B cell (primary cell): ENCODE measurements around the gene FZD1. TPM values are rescaled to one million over a fixed set of nuclear protein-coding genes. Genes with fewer than 3 reads are reported as not detected.

Experiments
- ATAC-seq: fragments of 200-7000 bp; cut with Tn5 transposase; one replicate; pipeline ENCODE4 v1.10.0; 2021; ENCODE audit warnings: low read depth, mild to moderate bottlenecking, moderate number of reproducible peaks, moderate library complexity
- CTCF ChIA-PET: fragments of 350-600 bp; sonication (Branson Sonifier 250); formaldehyde crosslinking; loops from one replicate; lab custom pipeline; 2021; ENCODE audit warnings: antibody characterized with exemption, inconsistent platforms; lab: Charles Lee
- POLR2A ChIA-PET: fragments of 350-600 bp; sonication (Branson Sonifier 250); formaldehyde crosslinking; loops from one replicate; lab custom pipeline; 2021; ENCODE audit warnings: antibody characterized with exemption; lab: Charles Lee
- DNase-seq: peaks from one replicate; pipeline ENCODE4 v3.0.0; 2013
- H2AFZ ChIP-seq: 2 replicates; pipeline ENCODE4 v1.6.1; 2012; ENCODE audit warnings: mild to moderate bottlenecking, low read depth, low read length; ENCODE audit not compliant: insufficient read depth, poor library complexity, severe bottlenecking
- H3K27ac ChIP-seq, 2 donors: 1 replicate in 1 of 2; 2 replicates in 1 of 2; pipeline ENCODE4 v1.5.1; 2012 to 2013; ENCODE audit warnings: low read length in 2 of 2, mild to moderate bottlenecking in 2 of 2, moderate library complexity in 1 of 2
- H3K27me3 ChIP-seq, 4 experiments: fragments of 200-600 bp in 1 of 4; sonication (generic) in 1 of 4; replicated peaks in 1 of 4; 1 replicate in 2 of 4; 2 replicates in 2 of 4; pipeline versions ENCODE4 v1.6.1 to v1.7.0; 2013 to 2016; ENCODE audit warnings: low read length in 3 of 4, mild to moderate bottlenecking in 2 of 4, mixed read lengths in 1 of 4, moderate library complexity in 1 of 4; ENCODE audit not compliant: insufficient read depth in 4 of 4, control insufficient read depth in 3 of 4; ENCODE audit errors: control extremely low read depth in 1 of 4
- H3K36me3 ChIP-seq, 2 experiments: replicated peaks in 1 of 2; 1 replicate in 1 of 2; 2 replicates in 1 of 2; pipeline versions ENCODE4 v1.6.1 to v1.7.1; 2013; ENCODE audit warnings: low read length in 1 of 2; ENCODE audit not compliant: insufficient read depth in 2 of 2, control insufficient read depth in 1 of 2; ENCODE audit errors: control extremely low read depth in 1 of 2, extremely low read depth in 1 of 2
- H3K4me1 ChIP-seq, 2 donors: fragments of 200-600 bp in 1 of 2; sonication (generic) in 1 of 2; 1 replicate in 1 of 2; 2 replicates in 1 of 2; pipeline versions ENCODE4 v1.5.1 to v1.6.1; 2013 to 2017; ENCODE audit warnings: low read length in 2 of 2; ENCODE audit not compliant: control insufficient read depth in 2 of 2, insufficient read depth in 2 of 2
- H3K4me2 ChIP-seq: replicated peaks from 2 replicates; pipeline ENCODE3; 2012; ENCODE audit warnings: mild to moderate bottlenecking, low read depth, low read length; ENCODE audit not compliant: poor library complexity, severe bottlenecking
- H3K4me3 ChIP-seq, 5 experiments: fragments of 200-600 bp in 1 of 5; sonication (generic) in 1 of 5; 1 replicate in 3 of 5; 2 replicates in 2 of 5; pipeline versions ENCODE4 v1.5.1 to v1.7.0; 2011 to 2016; ENCODE audit warnings: low read length in 4 of 5, mild to moderate bottlenecking in 4 of 5, low read depth in 2 of 5, control low read depth in 1 of 5, moderate library complexity in 1 of 5; ENCODE audit not compliant: insufficient read depth in 1 of 5; ENCODE audit errors: control extremely low read depth in 1 of 5, extremely low read depth in 1 of 5
- H3K79me2 ChIP-seq: fragments of 200-600 bp; sonication (generic); one replicate; pipeline ENCODE4 v1.6.0; 2016; ENCODE audit warnings: low read length; ENCODE audit not compliant: control insufficient read depth, insufficient read depth
- H3K9ac ChIP-seq: fragments of 200-600 bp; sonication (generic); 2 replicates; pipeline ENCODE4 v1.6.1; 2017; ENCODE audit warnings: mild to moderate bottlenecking, low read length, moderate library complexity
- H3K9me3 ChIP-seq, 3 donors: one replicate each; pipeline versions ENCODE4 v1.6.1 to v1.7.1; 2013; ENCODE audit warnings: low read length in 2 of 3; ENCODE audit not compliant: control insufficient read depth in 2 of 3, insufficient read depth in 1 of 3; ENCODE audit errors: control extremely low read depth in 1 of 3
- H4K20me1 ChIP-seq: 2 replicates; pipeline ENCODE4 v1.6.0; 2012; ENCODE audit warnings: mild to moderate bottlenecking, low read length; ENCODE audit not compliant: insufficient read depth, control insufficient read depth, poor library complexity, severe bottlenecking
- H3K27ac Mint-ChIP-seq: one replicate; pipeline ENCODE4 v1.8.0; 2021; ENCODE audit warnings: mixed read lengths
- H3K27me3 Mint-ChIP-seq: one replicate; pipeline ENCODE4 v1.8.0; 2021; ENCODE audit warnings: mixed read lengths
- H3K4me1 Mint-ChIP-seq: one replicate; pipeline ENCODE4 v1.8.0; 2021; ENCODE audit warnings: mixed read lengths
- H3K4me3 Mint-ChIP-seq: one replicate; pipeline ENCODE4 v1.8.0; 2021; ENCODE audit warnings: mixed read lengths
- H3K9me3 Mint-ChIP-seq: one replicate; pipeline ENCODE4 v1.8.0; 2022; ENCODE audit warnings: mixed read lengths; ENCODE audit not compliant: insufficient read depth
- EZH2 ChIP-seq: IDR thresholded peaks from 2 replicates; pipeline ENCODE4 v1.6.1; 2012; ENCODE audit warnings: borderline replicate concordance, low read depth, mild to moderate bottlenecking, moderate library complexity, low read length; ENCODE audit not compliant: insufficient read depth, poor library complexity, severe bottlenecking
- WGBS: methylation state at CpG from one replicate; pipeline ENCODE4 v1.1.5; 2013; ENCODE audit warnings: missing lambda C conversion rate; ENCODE audit not compliant: insufficient coverage; 5-methylcytosine and 5-hydroxymethylcytosine counted together
- intact Hi-C: fragments of 100-400 bp; cut with micrococcal nuclease; formaldehyde crosslinking; loops from one replicate; pipeline ENCODE4 v1.10.0; 2022
- polyA plus RNA-seq: library from polyadenylated mRNA; depleted of rRNA; stranded (reverse); fragments of >200 nt; gene quantifications from 2 replicates; pipeline ENCODE4 v1.2.3, GENCODE V29; 2012
- total RNA-seq, 2 donors: library from RNA; stranded (reverse); fragments of 120-200 nt in 1 of 2; gene quantifications; 1 replicate in 1 of 2; 2 replicates in 1 of 2; pipeline versions ENCODE4 v1.2.3 to v1.2.4, GENCODE V29; 2013 to 2022
- TF ChIP-seq, protein P1 (sequence below): fragments of 200-600 bp; IDR thresholded peaks from one replicate; pipeline ENCODE4 v1.8.0; 2022; ENCODE audit warnings: antibody characterized with exemption, mild to moderate bottlenecking

Gene FZD1
- total and polyA plus RNA-seq, 2 donors (not counting 1 experiment from before 2014, with no cell fraction given) = 0.15 to 0.49 TPM

DNA sequence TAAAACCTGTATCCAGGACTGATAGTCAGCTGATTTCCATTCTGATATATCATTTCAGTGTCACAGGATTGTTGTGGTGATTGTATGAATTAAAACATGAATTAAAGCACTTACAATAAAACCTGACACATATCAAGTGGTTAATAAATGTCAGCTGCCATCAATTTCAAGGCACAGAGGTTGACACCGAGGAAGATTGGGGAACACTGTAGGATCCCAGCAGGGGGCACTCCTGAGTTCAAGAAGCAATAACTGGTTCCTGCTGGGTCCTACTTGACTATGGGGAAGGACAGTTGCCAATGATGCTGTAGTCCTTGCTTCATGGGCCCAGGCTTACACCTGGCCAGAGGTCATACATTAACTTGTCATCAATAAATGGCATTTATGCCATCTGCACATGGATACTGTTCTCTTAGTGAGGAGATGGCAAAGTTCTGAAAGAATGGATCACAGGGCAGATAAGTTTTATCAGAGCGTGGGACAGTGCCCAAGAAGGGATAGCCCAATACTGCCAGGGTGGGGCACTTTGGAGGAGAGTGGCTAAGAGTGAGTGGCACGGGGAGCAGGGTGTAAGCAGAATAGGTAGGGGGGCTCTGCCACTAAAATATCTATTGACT lies 24.1 kb downstream of the FZD1 start:
- WGBS = 75% methylated on average over 2 of the region's 3 CpGs
- no peak for DNase-seq

DNA sequence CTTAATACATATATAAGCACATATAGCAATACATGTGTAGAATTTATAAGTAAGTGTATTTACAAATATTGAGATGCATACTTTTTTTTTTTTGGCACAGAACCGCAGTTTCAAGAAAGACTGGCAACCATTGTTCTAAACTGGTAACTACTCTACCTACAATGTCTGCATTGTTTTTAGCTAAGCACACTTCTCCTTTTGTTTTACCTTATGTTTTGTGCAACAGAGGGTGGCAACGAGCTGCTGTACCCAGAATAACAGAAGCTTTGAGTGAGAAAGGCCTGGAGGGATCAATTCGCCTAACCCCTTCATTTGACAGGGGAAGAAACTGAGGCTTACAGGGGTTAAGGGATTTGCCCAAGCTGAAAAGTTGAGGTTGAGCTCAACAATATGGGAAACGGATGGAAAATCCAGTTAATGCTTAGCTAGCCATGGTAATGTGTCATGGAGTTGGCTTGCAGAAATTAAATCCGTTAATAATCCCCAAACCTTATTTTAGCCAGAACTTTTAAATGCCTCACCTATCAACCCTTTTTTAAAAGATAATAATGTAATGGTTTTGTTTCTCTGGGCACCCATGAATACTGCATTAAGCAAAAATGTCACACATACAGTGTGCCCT lies 25.5 kb downstream of the FZD1 start:
- H2AFZ ChIP-seq = no peak overlapping the region
- H3K9me3 Mint-ChIP-seq = no peaks in the 10 kb centered on the region
- no peaks in the 10 kb centered on the region for H3K4me1 ChIP-seq
- H3K9ac ChIP-seq = no peak overlapping the region
- no peaks in the 10 kb centered on the region for H3K4me1 Mint-ChIP-seq
- H3K79me2 ChIP-seq = no peaks in the 10 kb centered on the region
- POLR2A ChIA-PET = no interaction called here
- intact Hi-C loops = no loop called here
- H3K9me3 ChIP-seq = no peaks in the 10 kb centered on the region
- no peaks in the 10 kb centered on the region for H4K20me1 ChIP-seq
- TF ChIP-seq, protein P1, sequence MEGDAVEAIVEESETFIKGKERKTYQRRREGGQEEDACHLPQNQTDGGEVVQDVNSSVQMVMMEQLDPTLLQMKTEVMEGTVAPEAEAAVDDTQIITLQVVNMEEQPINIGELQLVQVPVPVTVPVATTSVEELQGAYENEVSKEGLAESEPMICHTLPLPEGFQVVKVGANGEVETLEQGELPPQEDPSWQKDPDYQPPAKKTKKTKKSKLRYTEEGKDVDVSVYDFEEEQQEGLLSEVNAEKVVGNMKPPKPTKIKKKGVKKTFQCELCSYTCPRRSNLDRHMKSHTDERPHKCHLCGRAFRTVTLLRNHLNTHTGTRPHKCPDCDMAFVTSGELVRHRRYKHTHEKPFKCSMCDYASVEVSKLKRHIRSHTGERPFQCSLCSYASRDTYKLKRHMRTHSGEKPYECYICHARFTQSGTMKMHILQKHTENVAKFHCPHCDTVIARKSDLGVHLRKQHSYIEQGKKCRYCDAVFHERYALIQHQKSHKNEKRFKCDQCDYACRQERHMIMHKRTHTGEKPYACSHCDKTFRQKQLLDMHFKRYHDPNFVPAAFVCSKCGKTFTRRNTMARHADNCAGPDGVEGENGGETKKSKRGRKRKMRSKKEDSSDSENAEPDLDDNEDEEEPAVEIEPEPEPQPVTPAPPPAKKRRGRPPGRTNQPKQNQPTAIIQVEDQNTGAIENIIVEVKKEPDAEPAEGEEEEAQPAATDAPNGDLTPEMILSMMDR = no peak
- TF ChIP-seq EZH2 = no peak
- DNase-seq (no peak), ATAC-seq (no peak)
- no peaks in the 10 kb centered on the region for H3K27me3 ChIP-seq
- H3K27me3 Mint-ChIP-seq = peaks cover 28% of the 10 kb centered on the region
- H3K27ac ChIP-seq = no peak overlapping the region
- H3K4me3 ChIP-seq = no peak overlapping the region
- no peak overlapping the region for H3K27ac Mint-ChIP-seq
- CTCF ChIA-PET = interaction anchor here (0.6 kb wide), 1 partner anchor 207 kb away, joined by 3 read pairs; no protein-coding TSS in a partner anchor
- no peak overlapping the region for H3K4me3 Mint-ChIP-seq
- 100% methylated on average over 1 of the region's 5 CpGs for WGBS
- no peaks in the 10 kb centered on the region for H3K36me3 ChIP-seq
- H3K4me2 ChIP-seq = no peak overlapping the region

More for the DNA sequence above, 24.1 kb downstream of the FZD1 start:
- no peaks in the 10 kb centered on the region for H3K9me3 ChIP-seq
- Mint-ChIP-seq H3K9me3 (no peaks in the 10 kb centered on the region), H3K27ac (no peak overlapping the region), H3K4me3 (no peak overlapping the region), H3K27me3 (peaks cover 17% of the 10 kb centered on the region), H3K4me1 (no peaks in the 10 kb centered on the region)
- H3K79me2 ChIP-seq = no peaks in the 10 kb centered on the region
- H2AFZ ChIP-seq = no peak overlapping the region
- no peak overlapping the region for H3K4me3 ChIP-seq
- no peak overlapping the region for H3K4me2 ChIP-seq
- no peaks in the 10 kb centered on the region for H3K4me1 ChIP-seq
- H3K9ac ChIP-seq = no peak overlapping the region
- peaks cover 0 to under 1% (median 0%) of the 10 kb centered on the region in 4 experiments for H3K27me3 ChIP-seq
- no peak for TF ChIP-seq EZH2
- TF ChIP-seq, protein P1 = no peak
- no peaks in the 10 kb centered on the region for H4K20me1 ChIP-seq
- peak; percentile 28 for ATAC-seq
- POLR2A ChIA-PET = no interaction called here
- intact Hi-C loops = no loop called here
- H3K36me3 ChIP-seq = no peaks in the 10 kb centered on the region
- CTCF ChIA-PET = interaction anchor here (1.0 to 2.1 kb wide), 5 partner anchors 10 to 1159 kb away, joined by 3 to 6 read pairs (median 4); partner anchors contain the start of gene GATAD1
- no peak overlapping the region for H3K27ac ChIP-seq
